Parathyroid adenoma (tissue), 2 donors: Measurements from ENCODE around the gene TSPAN18.

ENCODE experiments used
- H2AFZ ChIP-seq: fragments of 300-600 bp; sonication (generic); one replicate; pipeline ENCODE4 v1.7.0; 2017; ENCODE audit warnings: antibody characterized with exemption, mild to moderate bottlenecking
- H3K27ac ChIP-seq: fragments of 300-600 bp; sonication (generic); one replicate; pipeline ENCODE4 v1.7.0; 2017
- H3K27me3 ChIP-seq: fragments of 300-600 bp; sonication (generic); one replicate; pipeline ENCODE4 v1.7.0; 2017; ENCODE audit warnings: low read length; ENCODE audit not compliant: control insufficient read depth, insufficient read depth
- H3K36me3 ChIP-seq: fragments of 300-600 bp; sonication (generic); one replicate; pipeline ENCODE4 v1.7.0; 2017; ENCODE audit warnings: low read length; ENCODE audit not compliant: control insufficient read depth, insufficient read depth
- H3K4me1 ChIP-seq: fragments of 300-600 bp; sonication (generic); one replicate; pipeline ENCODE4 v1.7.0; 2017; ENCODE audit warnings: control low read depth
- H3K4me2 ChIP-seq: fragments of 300-600 bp; sonication (generic); one replicate; pipeline ENCODE4 v1.7.0; 2017; ENCODE audit warnings: low read length
- H3K4me3 ChIP-seq: fragments of 300-600 bp; sonication (generic); one replicate; pipeline ENCODE4 v1.7.0; 2017; ENCODE audit warnings: low read depth, low read length
- H3K79me2 ChIP-seq: fragments of 300-600 bp; sonication (generic); one replicate; pipeline ENCODE4 v1.7.0; 2017; ENCODE audit warnings: control low read depth
- H3K9ac ChIP-seq: fragments of 300-600 bp; sonication (generic); one replicate; pipeline ENCODE4 v1.7.0; 2017; ENCODE audit warnings: mild to moderate bottlenecking
- H3K9me3 ChIP-seq: fragments of 300-600 bp; sonication (generic); one replicate; pipeline ENCODE4 v1.7.0; 2017; ENCODE audit warnings: low read length; ENCODE audit not compliant: control insufficient read depth
- TF ChIP-seq, protein P1 (sequence below): fragments of 300-600 bp; sonication (generic); IDR thresholded peaks from one replicate; pipeline ENCODE4 v1.7.0; 2017; ENCODE audit warnings: antibody characterized with exemption, mild to moderate bottlenecking
- donor health status: primary hyperparathyroidism.

Gene TSPAN18

DNA sequence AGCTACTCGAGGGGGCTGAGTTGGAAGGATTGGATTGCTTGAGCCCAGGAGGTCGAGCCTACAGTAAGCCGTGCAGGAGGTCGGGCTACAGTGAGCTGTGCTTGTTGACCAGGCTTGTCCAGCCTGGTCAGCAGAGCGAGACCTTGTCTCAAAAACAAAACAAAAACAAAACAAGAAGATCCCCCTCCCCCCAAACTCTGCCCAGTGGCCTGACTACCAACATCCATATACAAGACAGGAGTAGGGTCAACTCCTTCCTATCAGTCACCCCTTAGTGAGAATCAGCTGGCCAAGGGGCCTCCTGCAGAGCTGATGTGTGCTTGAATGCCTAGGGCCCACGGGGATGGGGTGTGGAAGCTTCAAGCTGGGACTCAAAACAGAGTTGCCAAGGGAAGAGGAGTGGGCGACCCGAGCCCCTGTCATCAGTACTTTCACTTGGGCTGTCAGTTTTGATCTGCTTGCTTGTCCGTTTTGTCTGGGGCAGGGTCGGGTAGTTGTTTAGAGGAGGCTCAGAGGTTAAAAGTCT is 942 bp upstream of the TSPAN18 start:
- Histone ChIP-seq H3K36me3 (no peaks in the 10 kb centered on the region), H3K4me3 (no peak overlapping the region), H3K9me3 (no peaks in the 10 kb centered on the region), H3K9ac (no peak overlapping the region), H3K27ac (no peak overlapping the region), H3K4me2 (no peak overlapping the region), H3K4me1 (no peaks in the 10 kb centered on the region), H3K27me3 (no peaks in the 10 kb centered on the region), H3K79me2 (no peaks in the 10 kb centered on the region), H2AFZ (no peak overlapping the region)
- TF ChIP-seq, protein P1, sequence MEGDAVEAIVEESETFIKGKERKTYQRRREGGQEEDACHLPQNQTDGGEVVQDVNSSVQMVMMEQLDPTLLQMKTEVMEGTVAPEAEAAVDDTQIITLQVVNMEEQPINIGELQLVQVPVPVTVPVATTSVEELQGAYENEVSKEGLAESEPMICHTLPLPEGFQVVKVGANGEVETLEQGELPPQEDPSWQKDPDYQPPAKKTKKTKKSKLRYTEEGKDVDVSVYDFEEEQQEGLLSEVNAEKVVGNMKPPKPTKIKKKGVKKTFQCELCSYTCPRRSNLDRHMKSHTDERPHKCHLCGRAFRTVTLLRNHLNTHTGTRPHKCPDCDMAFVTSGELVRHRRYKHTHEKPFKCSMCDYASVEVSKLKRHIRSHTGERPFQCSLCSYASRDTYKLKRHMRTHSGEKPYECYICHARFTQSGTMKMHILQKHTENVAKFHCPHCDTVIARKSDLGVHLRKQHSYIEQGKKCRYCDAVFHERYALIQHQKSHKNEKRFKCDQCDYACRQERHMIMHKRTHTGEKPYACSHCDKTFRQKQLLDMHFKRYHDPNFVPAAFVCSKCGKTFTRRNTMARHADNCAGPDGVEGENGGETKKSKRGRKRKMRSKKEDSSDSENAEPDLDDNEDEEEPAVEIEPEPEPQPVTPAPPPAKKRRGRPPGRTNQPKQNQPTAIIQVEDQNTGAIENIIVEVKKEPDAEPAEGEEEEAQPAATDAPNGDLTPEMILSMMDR, result no peak

GRCh38 chr11:44727114-44727372 is 281 bp downstream of the TSPAN18 start:
- Histone ChIP-seq H3K79me2 (no peaks in the 10 kb centered on the region), H3K27me3 (no peaks in the 10 kb centered on the region), H3K36me3 (no peaks in the 10 kb centered on the region), H3K4me3 (peak overlapping the region; percentile 47), H3K9me3 (no peaks in the 10 kb centered on the region), H3K27ac (no peak overlapping the region), H3K4me2 (peak overlapping the region; percentile 71), H3K9ac (no peak overlapping the region), H2AFZ (peak overlapping the region; percentile 58), H3K4me1 (no peaks in the 10 kb centered on the region)
- TF ChIP-seq, protein P1, result no peak

- Histone ChIP-seq H3K36me3 (no peaks in the 10 kb centered on the region), H3K79me2 (no peaks in the 10 kb centered on the region), H3K4me1 (no peaks in the 10 kb centered on the region), H2AFZ (peak overlapping the region; percentile 58), H3K4me2 (peak overlapping the region; percentile 71), H3K4me3 (peak overlapping the region; percentile 47), H3K27ac (no peak overlapping the region), H3K27me3 (no peaks in the 10 kb centered on the region), H3K9ac (no peak overlapping the region), H3K9me3 (no peaks in the 10 kb centered on the region)
- TF ChIP-seq, protein P1, result peak; percentile 65
Observed at GRCh38 chr11:44727373-44728287, 868 bp downstream of the TSPAN18 start.

DNA sequence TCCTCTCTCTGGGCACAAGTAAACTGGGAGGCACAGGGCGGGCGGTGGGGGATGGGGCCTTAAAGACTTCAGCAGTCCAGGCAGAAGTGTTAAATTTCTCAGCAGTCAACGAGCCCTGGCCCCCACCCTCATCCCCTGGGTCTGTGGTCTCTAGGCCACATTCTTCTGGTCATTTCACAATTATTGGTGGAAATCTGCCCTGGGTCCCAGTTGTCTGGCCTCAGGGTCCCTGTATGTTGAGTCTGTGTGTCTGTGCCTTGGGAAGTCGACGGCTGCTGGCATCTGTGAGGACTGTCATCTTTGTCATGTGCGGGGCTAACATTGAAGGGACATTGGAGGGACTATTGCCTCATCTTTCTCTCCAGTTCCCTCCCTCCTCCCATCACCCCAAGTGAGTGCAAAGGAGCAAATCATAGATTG is 1.7 kb downstream of the TSPAN18 start:
- H3K27ac ChIP-seq, result no peak overlapping the region
- H2AFZ ChIP-seq, result no peak overlapping the region
- H3K4me3 ChIP-seq, result no peak overlapping the region
- TF ChIP-seq, protein P1, result no peak
- no peaks in the 10 kb centered on the region for H3K4me1 ChIP-seq
- no peaks in the 10 kb centered on the region for H3K79me2 ChIP-seq
- no peaks in the 10 kb centered on the region for H3K36me3 ChIP-seq
- no peak overlapping the region for H3K9ac ChIP-seq
- H3K27me3 ChIP-seq, result no peaks in the 10 kb centered on the region
- H3K4me2 ChIP-seq, result no peak overlapping the region
- H3K9me3 ChIP-seq, result no peaks in the 10 kb centered on the region

GRCh38 chr11:44729063-44729462 is 2.3 kb downstream of the TSPAN18 start:
- Histone ChIP-seq H3K79me2 (no peaks in the 10 kb centered on the region), H3K36me3 (no peaks in the 10 kb centered on the region), H3K9me3 (no peaks in the 10 kb centered on the region), H3K9ac (no peak overlapping the region), H3K4me1 (no peaks in the 10 kb centered on the region), H3K4me3 (no peak overlapping the region), H2AFZ (no peak overlapping the region), H3K4me2 (no peak overlapping the region), H3K27me3 (no peaks in the 10 kb centered on the region), H3K27ac (no peak overlapping the region)
- TF ChIP-seq, protein P1, result no peak
